ENCODE measurements around the gene PCSK2.

- TF ChIP-seq POLR2A (IDR thresholded peaks at IDR 0.05) (no peak), CTCF (IDR thresholded peaks at IDR 0.05) (no peak)
These were observed 303.3 kb downstream of the PCSK2 start for GRCh38 chr20:17530153-17530552.

Measured in esophagus squamous epithelium (tissue), 4 donors.